Right ventricle myocardium inferior (tissue), 1 donor: ENCODE data around the gene PORCN. TPM values are rescaled to one million over a fixed set of nuclear protein-coding genes. Genes with fewer than 3 reads are reported as not detected.
A peak's percentile ranks its signal among the peaks of the same experiment; 100 is the strongest.

Source experiments
- ATAC-seq: fragments of 200-7000 bp; cut with Tn5 transposase; one replicate; pipeline ENCODE4 v1.9.1; 2020; ENCODE audit warnings: mild to moderate bottlenecking, moderate library complexity
- DNase-seq: peaks from one replicate; pipeline ENCODE4 v3.0.0; 2021; ENCODE audit errors: missing footprints
- intact Hi-C: fragments of 100-400 bp; cut with DNase I; formaldehyde crosslinking; loops from one replicate; pipeline ENCODE4 v1.11.0; 2022
- total RNA-seq: library from RNA; stranded (reverse); fragmentation: NEBNext Ultra II Directional; extraction: Animal tissue kit (Norgen Biotek cat#: 25700); gene quantifications from one replicate; pipeline ENCODE4 v1.2.1, GENCODE V29; 2021
- donor health status: DM: no; HTN: yes; CAD: no; lungs with severe emphysema.

PORCN gene
- total RNA-seq, 1 donor from 2014 or later: 13.5 TPM

DNA sequence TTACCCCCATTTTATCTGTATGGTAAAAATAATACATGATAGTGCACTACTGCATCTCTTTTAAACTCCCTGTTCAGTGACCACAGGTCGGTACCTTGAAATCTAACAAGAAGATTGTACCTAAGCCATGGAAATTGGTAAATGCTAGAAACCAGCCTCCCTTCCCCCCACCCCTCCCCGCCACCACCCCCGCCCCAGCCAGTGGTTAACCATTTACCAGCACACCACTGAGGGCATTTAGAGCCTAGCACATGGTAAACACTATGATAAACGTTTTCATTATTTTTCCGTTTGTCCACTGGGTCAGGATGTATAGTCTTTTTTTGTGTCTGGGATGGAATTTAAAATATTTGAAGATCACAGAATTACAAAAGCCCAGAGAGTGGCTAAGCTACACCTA, 33.5 kb upstream of the PORCN start:
- intact Hi-C loops: no loop called here
- ATAC-seq: no peak

DNA sequence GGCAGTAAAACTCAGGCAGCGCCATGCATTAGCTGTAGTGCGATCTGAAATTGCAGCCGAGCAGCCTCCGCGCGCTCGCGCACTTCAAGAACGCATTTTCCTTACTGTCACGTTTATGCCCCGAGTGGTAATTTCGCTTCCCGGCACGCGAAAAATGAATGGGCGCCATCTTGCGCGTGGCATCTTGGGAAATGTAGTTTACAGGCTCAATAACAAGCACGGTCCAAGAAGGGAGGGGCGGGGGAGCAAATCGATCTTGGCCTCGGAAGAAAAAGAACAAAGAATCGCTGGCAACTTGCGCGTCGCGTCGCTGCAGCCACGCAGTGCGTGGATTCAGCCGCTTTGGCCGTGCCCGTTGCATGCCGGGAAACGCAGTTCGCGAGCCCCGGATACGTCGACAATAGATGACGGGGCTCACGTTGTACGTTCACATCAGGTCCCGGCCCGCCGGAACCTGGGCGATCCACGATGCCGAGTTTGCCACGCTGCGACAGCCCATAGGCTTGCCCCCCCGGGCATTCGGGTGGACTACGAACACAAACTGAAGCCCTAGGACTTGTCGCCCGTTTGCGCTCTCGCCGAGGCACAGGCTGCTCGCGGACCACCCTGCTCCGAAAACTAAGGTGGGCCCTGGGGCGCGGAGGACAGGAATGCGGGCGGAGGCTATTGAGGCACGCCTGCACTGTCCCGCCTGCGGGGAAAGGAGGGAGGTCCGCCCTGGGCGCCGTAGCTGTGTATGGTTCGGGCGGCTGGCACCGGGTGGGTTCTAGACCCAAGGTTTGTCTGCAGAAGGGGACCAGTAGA, 32.8 kb upstream of the PORCN start, which contains the start of gene FTSJ1:
Gene FTSJ1, plus strand, starts transcription at position 426 of the 804 bp plus-strand sequence. CDS start 1,849 bp downstream, outside the sequence.
- DNase-seq (peak; percentile 91), ATAC-seq (peak; percentile 97)
- intact Hi-C loops: no loop called here

More for the DNA sequence above, 33.5 kb upstream of the PORCN start:
- no peak for DNase-seq

DNA sequence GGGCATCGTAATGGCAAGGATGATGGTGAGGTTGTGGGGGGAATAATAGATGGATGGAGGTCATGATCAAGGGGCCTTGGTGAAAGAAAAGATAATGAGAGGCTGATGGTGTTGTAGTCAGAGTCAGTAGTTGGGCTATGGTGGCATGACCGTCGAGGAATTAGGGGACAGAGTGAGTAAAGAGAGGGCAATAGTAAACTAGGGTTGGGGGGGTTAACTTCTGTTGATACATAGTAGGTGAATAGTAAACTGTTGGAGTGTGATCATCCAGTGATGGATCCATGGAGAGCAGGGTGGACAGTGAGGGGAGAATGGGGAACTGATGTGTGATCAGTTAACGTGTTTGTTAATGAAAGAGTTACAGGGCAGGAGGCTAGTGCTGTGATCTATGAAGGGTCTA, 31.9 kb upstream of the PORCN start:
- ATAC-seq (no peak), DNase-seq (no peak)
- intact Hi-C loops: no loop called here

DNA sequence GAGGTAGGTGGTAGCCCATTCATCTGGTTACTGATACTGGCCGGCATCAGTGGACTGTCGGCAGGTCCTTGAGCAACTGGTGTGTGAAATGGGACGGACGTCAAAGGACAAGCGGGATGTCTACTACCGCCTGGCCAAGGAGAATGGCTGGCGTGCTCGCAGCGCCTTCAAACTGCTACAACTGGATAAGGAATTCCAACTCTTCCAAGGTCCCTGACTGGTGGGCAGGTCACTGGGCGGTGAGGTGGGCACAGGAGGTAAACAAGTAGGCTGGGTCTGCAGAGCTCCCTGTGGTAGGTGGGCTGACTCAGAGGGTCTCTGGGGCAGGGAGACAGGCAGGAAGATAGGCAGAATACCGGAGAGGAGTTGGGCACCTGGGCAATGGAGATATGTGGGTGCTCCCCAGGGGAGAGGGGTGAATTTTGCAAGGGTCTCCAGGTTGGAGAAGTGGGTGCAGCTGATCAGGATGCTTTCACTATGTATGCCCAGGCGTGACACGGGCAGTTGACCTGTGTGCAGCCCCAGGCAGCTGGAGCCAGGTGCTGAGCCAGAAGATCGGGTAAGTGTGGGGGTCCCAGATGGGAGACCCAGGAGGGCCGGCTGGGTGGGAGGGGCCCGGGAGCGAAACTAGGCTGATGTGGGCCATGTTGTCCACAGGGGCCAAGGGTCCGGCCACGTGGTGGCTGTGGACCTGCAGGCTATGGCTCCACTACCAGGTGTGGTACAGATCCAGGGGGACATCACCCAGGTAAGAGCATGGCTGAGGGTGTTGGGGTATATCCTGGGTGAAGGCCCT, 30.6 kb upstream of the PORCN start:
- DNase-seq: no peak
- no peak for ATAC-seq
- intact Hi-C loops: no loop called here

DNA sequence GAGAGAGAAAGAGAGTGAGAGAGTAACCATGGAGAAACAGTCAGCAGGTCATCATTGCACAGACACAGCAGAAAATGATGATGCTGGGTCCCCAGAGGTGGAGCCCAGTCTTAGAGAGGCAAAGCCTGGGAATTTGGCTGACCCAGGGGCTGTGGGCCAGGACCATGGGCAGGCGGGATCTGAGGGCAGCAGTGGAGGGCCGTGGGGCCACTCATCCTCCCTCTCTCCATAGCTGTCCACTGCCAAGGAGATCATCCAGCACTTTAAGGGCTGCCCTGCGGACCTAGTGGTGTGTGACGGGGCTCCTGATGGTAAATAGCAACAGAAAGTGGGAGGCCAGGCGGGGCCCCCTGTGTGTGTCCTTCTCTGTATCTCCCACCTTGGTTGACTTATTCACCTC, 30.0 kb upstream of the PORCN start:
- ATAC-seq: no peak
- intact Hi-C loops: no loop called here

DNA sequence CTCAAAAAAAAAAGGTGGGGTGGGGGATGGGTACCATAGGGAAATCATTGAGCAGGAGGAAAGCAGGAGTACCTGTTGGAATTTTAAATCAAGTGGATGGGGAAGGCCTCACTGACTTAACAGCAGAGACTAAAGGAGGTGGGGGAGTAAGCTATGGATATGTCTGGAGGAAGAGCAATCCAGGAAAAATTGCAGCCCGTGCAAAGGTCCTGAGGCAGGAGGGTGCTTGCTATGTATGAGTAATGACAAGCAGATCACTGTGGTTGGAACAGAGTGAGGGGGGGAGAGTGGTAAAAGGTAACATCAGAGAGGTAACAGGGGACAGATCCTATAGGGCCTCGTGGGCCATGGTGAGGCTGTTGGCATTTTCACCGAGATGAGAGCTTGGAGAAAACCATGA, 28.6 kb upstream of the PORCN start:
- ATAC-seq (no peak), DNase-seq (no peak)
- intact Hi-C loops: no loop called here

More for the DNA sequence above, 30.0 kb upstream of the PORCN start:
- DNase-seq: no peak

DNA sequence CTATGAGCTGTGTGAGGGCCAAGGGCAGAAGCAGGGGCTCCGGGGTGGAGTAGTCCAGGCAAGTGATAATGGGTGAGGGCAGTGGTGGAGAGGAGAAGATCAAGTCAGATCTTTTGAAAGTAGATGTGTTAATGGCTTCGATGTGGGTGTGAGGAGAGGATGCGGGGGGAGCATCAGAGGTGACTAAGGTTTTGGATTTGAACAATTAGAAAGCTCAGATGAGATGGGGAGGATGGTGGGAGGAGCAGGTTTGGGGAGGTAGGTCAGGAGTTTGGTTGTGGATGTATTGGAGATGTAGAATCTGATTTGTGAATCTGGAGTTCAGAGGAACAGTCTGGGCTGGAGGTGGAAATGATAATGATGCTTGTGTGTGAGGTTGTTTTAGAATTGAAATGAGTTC, 28.2 kb upstream of the PORCN start:
- intact Hi-C loops: no loop called here
- ATAC-seq: no peak
- no peak for DNase-seq

DNA sequence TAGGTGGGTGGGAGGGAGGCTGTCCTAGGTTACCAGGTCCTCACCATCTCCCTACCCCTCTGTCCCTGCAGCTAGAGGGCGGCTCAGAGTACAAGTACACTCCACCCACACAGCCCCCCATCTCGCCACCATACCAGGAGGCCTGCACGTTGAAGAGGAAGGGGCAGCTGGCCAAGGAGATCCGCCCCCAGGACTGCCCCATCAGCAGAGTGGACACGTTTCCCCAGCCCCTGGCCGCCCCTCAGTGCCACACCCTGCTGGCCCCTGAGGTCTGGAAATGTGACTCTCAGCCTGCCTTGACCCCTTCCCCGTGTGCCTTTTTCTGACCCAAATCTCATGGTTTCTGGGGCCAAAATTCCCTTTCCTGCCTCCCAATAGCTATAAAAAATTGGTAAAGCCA, 26.3 kb upstream of the PORCN start:
- ATAC-seq: no peak
- DNase-seq: no peak
- intact Hi-C loops: no loop called here

DNA sequence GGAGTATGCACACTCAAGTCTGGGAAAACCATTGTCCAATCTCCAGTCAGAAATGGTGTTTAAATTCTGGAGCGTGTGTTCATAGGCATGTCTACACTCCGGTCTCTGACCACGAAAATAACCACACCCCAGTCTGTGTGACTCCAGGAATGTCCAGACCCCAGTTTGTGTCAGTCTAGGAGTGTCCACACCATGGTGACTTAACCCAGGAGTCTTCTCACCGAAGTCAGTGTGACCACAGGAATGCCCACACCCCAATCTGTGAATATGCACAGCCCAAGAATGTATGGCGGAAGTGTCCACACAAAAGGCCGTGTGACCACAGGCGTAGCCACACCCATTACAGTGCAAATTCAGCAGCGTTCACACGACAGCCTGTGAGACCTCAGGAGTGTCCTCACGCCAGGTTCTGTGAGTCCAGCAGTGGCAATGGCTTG, 21.4 kb upstream of the PORCN start:
- no peak for DNase-seq
- intact Hi-C loops: no loop called here
- no peak for ATAC-seq

DNA sequence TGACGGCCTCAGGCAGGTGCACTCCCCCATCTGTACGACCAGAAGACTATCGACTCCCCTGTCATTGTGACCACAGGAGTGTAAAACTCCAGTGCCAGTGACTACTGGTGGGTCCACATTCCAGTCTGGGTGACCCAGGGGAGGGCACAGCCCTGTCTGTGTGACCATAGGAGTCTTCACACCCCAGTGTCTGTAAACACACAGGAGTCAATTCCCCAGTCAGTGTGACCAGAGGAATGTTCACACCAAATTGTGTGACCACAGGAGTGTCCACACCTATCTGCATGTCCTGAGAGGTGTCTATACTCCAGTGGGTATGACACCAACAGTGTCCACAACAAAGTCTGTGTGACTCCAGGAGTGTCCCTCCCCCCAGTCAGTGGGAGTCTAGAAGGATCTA, 20.8 kb upstream of the PORCN start:
- no peak for DNase-seq
- no peak for ATAC-seq

DNA sequence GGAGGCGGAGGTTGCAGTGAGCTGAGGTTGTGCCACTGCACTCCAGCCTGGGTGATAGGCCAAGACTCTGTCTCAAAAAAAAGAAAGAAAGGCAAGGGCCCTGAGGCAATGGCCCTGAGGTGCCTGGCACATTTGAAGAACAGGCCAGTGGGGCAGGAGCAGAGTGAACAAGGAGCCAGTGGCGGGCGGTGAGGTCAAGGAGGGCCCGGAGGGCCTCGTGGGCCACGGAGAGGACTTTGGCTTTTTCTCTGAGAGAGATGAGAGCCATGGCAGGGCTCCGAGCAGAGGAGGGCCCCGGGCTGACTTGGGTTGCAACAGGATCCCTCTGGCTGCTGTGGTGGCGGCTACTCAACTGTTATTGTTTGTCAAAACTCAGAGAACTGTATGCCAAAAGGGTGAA, 19.5 kb upstream of the PORCN start:
- DNase-seq (no peak), ATAC-seq (no peak)
- intact Hi-C loops: no loop called here

More for the DNA sequence above, 20.8 kb upstream of the PORCN start:
- intact Hi-C loops: no loop called here

DNA sequence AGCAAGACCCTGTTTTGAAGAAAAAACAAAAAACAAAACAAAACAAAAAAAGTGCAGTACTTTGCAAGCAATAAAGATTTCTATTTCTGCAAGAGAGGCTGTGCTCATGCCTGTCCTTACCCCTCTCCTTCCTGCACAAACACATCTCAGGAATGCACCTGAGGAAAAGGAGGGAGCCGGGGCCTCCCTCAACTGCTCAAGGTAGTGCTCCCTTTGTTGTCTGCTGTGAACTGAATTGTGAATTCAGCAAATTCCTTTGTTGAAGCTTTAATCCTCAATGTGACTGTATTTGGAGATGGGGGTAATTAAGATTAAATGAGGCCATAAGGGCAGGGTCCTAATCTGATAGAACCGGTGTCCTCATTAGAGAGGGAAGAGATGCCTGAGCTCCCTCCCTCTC, 18.9 kb upstream of the PORCN start:
- DNase-seq: no peak
- intact Hi-C loops: no loop called here
- no peak for ATAC-seq

DNA sequence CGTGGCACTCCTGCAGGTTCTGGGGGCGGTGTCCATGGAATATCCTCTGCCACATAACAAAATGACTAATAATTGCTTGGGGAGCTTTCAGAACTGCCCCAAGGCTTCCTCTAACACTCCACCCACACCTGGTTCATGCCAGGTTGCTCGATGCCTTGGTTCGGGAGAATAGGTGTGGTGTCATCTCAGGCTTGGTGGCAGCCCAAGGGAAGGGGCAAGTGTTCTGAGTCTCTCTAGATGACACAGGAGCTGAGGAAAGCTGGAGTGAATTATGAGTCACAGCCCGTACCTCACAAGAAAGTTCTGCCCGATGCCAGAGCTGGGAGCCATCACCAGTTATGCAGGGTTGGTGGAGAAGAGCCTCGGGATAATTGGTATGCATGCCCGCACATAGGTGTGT, 18.1 kb upstream of the PORCN start:
- ATAC-seq (no peak), DNase-seq (no peak)
- intact Hi-C loops: no loop called here

DNA sequence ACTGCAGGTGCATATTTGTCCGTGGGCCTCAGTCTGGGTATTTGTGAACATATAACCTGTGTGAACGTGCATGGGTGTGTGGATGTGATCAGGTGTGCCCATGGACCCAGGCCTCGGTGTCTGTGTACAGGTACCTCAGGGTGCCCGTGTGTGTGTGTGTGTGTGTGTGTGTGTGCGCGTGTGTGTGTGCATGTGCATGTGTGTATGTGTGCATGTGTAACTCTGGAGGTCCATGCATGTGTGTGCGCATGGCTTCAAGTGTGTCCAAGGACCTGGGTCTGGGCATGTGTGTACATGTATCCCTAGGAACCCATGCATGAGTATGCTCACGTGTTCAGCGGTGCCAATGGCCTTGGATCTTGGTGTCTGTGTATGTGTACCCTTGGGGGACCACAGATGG, 17.0 kb upstream of the PORCN start:
- intact Hi-C loops: no loop called here
- no peak for ATAC-seq

DNA sequence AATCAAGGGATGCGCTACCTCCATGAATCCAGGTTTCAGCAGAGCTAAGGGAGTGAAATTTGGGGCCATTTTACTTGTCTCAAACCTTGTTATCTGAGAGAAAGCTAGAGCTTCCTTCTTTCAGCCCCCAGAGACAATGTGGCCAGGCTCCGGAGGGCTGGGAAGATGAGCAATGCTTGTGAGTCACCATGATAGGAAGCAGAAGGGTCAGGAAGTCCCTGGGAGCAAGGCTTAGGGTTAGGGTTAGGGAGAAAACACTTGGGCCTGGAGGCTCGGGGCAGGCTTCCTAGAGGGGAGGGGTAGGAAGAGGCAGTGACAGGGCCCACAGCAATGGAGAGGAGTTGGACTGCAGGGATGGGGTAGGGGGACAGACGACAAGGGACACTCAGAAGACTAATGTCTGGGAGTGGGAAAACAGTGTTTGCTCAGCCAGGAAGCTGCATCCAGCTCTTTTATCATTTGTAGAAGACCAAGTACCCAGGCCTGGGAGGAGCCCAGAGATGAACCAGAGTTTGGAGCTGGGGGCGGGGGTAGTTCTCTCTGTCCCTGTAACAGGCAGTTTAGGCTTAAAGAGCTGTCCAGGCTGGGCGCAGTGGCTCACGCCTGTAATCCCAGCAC, 16.4 kb upstream of the PORCN start:
- DNase-seq (no peak), ATAC-seq (peak; percentile 34)
- intact Hi-C loops: no loop called here

More for the DNA sequence above, 17.0 kb upstream of the PORCN start:
- no peak for DNase-seq

DNA sequence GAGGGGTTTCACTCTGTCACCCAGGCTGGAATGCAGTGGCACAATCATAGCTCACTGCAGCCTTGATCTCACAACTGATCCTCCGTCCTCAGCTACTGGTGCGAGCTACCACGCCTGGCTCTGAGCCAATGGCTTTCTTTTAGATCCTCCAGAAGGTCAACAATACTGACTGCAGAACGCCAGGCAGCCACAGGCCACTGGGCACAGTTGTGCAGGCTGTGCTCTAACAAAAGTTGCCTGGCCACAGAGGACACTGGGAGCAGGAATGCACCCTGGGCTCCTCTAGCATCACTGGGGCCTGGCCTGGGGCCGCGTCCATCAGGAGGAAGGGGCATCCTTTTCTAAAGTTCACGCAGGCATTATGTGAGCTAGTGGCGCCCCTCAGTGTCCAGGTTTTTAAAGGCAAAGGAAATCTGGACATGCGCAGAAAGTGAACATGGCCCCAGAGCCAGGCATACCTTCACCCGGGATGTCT, 14.9 kb upstream of the PORCN start:
- DNase-seq: no peak
- intact Hi-C loops: no loop called here
- no peak for ATAC-seq

DNA sequence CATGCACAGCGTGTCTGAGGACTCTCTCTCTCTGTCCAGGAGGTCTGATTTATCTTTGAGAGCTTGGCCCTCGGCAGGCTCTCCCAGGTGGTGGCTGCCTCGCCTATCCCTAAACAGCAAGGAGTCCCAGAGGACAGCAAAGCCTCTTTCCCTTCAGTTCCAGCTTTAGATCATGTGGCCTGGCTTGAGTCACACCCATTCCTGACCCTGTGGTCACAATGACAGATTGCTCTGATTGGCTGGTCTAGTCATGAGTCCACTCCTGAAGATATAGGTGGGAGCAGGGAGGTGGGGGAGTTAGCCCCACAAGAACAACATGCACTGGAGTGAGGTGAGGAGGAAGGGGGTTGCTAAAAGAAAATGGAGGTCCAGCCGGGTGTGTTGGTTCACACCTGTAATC, 12.1 kb upstream of the PORCN start:
- intact Hi-C loops: no loop called here
- no peak for ATAC-seq
- DNase-seq: no peak

DNA sequence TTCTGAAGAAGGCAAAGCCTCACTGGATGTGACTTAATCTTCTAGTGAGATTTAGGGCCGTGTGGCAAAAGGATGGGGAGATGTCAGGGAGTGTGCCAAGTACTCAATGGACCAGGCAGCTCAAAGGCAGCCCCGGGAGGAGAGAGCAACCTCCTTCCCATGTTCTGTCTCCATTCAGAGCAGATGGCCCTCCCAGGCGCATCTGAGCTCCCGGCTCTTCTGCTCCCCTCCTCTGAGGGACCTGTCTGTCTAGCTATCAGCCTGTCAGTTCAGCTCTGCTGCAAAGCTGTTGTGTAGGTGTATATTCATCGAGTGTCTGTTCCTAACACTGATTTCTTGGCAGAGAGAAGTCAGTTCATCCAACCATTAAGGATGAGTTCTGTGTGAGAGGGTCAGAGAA, 10.9 kb upstream of the PORCN start:
- intact Hi-C loops: no loop called here
- ATAC-seq: no peak
- no peak for DNase-seq

DNA sequence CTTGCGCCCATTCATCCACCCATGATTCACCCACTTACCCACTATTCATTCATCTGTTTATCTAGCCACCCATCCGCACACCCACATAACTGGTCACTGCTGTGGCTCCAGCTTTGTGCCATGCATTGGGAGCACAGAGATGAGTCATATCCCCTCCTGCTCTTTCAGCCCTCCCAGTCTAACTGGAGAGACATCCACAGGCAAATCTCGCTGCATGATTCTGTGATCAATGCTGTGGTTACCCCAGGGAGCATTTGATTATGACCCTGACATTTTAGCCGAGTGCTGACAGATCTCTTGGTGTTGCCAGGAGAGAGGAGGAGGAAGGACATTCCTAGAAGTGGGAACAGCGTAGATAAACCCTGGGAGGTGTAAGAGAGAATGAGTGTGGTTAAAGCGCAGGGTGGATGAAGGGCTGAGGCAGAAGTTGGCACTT, 10.4 kb upstream of the PORCN start:
- intact Hi-C loops: no loop called here
- DNase-seq: no peak
- no peak for ATAC-seq
